Choroid plexus epithelial cell (primary cell): ENCODE data around the gene CDC45.

Experiments
- DNase-seq: peaks from one replicate; pipeline ENCODE4 v3.0.0-alpha.2; 2010; ENCODE audit warnings: low read depth
- H3K4me3 ChIP-seq: 2 replicates; pipeline ENCODE4 v1.5.1; 2011; ENCODE audit warnings: low read depth, mild to moderate bottlenecking, control low read depth, low read length, moderate library complexity
- TF ChIP-seq, protein P1 (sequence below): conservative IDR thresholded peaks from 2 replicates; pipeline ENCODE4 v1.5.1; 2011; ENCODE audit warnings: low read depth, mild to moderate bottlenecking, control low read depth, inconsistent platforms, low read length, moderate library complexity

Gene CDC45

DNA sequence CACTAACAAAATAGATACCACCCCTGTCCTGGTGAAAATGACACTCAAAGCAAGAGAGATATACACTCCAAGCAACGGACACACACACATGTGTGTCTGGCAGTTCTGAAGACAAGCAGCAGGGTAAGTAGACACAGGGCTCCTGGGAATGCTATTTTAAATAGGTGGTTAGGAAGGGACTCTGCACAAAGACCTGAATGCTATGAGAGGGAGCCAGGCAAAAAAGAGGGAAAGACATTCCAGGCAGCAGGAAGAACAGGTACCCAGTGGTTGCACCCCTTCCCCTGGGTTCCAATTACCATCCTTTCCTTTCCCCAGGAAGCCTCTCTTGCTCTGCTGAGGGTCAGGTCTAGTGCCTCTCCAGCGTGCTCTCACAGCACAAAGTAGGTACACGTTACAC, 3.7 kb upstream of the CDC45 start:
- TF ChIP-seq, protein P1, sequence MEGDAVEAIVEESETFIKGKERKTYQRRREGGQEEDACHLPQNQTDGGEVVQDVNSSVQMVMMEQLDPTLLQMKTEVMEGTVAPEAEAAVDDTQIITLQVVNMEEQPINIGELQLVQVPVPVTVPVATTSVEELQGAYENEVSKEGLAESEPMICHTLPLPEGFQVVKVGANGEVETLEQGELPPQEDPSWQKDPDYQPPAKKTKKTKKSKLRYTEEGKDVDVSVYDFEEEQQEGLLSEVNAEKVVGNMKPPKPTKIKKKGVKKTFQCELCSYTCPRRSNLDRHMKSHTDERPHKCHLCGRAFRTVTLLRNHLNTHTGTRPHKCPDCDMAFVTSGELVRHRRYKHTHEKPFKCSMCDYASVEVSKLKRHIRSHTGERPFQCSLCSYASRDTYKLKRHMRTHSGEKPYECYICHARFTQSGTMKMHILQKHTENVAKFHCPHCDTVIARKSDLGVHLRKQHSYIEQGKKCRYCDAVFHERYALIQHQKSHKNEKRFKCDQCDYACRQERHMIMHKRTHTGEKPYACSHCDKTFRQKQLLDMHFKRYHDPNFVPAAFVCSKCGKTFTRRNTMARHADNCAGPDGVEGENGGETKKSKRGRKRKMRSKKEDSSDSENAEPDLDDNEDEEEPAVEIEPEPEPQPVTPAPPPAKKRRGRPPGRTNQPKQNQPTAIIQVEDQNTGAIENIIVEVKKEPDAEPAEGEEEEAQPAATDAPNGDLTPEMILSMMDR: no peak
- no peak overlapping the region for H3K4me3 ChIP-seq
- DNase-seq: no peak

DNA sequence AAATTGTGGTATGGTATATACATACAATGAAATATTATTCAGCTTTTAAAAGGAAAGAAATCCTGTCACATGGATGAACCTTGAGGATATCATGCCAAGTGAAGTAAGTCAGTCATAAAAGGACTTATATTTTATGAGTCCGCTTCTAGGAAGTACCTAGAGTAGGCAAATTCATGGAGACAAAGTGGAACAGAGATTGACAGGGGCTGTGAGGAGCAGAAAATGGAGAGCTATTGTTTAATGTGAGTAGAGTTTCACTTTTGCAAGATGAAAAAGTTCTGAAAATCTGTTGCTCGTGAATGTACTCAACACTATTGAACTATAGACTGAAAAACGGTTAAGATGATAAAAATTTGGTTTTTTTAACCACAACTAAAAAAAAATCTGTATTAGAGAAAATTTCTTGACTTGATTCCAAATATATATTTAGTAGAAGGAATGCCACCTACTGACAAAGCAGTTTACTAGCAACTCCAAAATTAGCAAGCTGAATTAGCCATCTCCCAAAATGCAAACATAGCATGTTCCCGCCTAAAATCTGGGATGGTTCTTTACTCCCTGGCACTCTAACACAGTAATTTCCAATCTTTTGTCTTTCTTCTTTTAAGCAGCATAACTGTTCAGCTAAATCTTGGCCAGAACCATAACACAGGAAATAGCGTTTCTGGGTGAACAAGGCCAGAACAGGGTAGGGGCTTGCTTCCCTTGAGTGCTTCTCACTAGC, 2.2 kb upstream of the CDC45 start:
- TF ChIP-seq, protein P1: peak; percentile 34
- peak overlapping the region; percentile 98 for H3K4me3 ChIP-seq
- DNase-seq: peak; percentile 41

DNA sequence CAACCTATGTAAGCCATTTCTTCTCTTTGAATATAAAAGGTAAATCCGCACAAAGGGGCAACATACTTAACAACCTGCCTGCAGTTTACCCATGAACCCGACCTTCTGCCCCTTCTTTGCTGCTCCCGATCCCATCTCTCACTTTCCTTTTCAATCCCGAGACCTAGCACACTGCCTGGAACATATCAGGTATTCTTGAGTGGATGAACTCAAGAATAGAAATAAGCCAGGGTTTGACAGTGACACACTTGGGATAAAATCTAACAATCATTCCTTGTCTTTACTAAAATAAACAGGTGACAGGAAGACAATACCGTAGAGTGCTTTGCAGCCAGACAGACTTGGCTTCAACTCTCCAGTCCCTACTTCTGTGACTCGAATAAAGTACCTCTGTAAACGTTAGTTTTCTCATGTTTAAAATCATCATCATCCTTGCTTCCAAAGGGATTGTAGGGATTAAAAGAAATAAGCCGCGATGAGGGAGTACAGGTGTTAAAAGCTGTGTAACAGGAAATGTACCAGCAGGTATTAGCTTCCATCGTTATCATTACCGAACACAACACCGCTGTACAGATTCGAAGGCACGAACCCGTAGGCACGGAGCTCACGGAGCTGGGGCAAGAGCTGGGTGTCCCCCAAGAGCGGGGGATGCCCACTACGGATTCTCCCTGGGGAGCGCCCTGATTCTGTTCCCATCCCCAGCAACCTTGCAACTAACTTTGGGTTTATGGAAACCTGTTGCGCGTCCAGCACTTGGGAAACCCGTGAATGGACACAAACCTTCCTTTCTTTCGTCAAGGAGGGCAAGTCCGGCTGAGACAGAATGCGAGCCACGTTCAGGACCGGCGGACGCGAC, 1.4 kb upstream of the CDC45 start:
- TF ChIP-seq, protein P1: peak; percentile 1
- no peak for DNase-seq
- H3K4me3 ChIP-seq: peak overlapping the region; percentile 98

DNA sequence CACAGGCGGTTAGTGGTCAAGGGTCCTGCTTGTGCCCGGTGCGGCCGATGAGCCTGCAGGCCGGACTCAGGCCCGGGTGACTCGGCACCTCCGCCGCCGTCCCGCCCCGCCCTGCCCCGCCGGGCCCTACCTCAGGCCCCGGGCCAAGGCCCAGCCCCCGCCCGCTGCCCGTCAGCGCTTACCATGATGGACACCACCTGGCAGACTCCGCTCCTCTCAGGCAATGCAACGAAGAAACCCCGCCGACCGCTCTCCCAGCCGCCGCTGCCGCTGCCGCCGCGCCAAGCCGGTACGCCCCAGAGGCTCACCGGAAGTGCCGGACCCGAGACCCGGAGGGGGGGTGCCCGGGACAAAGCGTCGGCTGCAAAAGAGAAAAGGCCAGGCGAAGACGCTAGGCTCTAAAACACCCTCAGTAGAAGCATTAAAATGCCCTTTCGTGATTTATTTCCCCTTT, 792 bp upstream of the CDC45 start, which contains the start of gene UFD1:
Gene UFD1, minus strand, starts transcription at position 293 of the 454 bp plus-strand sequence. Its CDS starts 108 bp downstream, at position 185.
- TF ChIP-seq, protein P1: no peak
- peak within 1 kb of the TSS; percentile 98 for H3K4me3 ChIP-seq
- peak; percentile 85 for DNase-seq

DNA sequence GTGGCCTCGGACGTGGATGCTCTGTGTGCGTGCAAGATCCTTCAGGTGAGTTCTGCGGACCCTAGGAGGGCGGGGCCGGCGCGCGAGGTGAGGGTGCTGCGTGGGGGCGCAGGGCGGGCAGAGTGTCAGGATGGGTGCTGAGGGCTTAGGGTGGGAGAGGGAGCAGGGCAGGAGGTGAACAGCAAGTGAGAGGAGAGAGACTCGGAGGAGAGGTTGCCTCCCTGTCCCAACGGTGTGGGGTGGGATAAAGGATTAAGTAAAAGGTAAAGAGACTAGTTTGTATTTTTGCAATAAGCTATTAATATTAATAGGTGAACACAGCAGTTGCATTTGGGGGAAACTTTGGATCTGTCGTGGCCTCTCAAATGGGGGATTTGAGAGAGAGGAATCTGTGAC, 451 bp downstream of the CDC45 start:
- DNase-seq: no peak
- TF ChIP-seq, protein P1: no peak
- H3K4me3 ChIP-seq: peak overlapping the region; percentile 71

DNA sequence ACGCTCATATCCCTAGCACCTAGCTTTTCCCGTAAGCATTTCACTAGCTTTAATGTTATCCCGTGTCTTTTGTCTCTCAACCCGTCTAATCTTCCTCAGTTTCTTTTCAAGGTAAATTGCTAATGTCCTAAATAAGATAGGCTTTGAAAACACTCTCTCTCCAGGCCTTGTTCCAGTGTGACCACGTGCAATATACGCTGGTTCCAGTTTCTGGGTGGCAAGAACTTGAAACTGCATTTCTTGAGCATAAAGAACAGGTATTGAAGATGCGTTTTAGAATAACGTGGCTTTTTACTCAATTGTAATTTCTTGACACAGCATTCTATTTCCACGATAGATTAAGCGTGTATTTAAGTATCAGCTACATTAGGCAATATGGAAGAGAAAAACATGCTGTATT, 1.1 kb downstream of the CDC45 start:
- H3K4me3 ChIP-seq: no peak overlapping the region
- TF ChIP-seq, protein P1: no peak

More for the DNA sequence above, 1.1 kb downstream of the CDC45 start:
- no peak for DNase-seq
